Large intestine (tissue), 3 donors: ENCODE results near the gene IL17RB. TPM values are rescaled to one million over a fixed set of nuclear protein-coding genes. Genes with fewer than 3 reads are reported as not detected.
A peak's percentile ranks its signal among the peaks of the same experiment; 100 is the strongest.

Experiments
- DNase-seq, 2 donors: peaks; one replicate each; pipeline versions ENCODE4 v3.0.0 to v3.0.0-alpha.2; 2013
- H3K27ac ChIP-seq: one replicate; pipeline ENCODE4 v1.5.1; 2013; ENCODE audit warnings: low read length
- H3K27me3 ChIP-seq: 2 replicates; pipeline ENCODE4 v1.6.1; 2013; ENCODE audit warnings: low read length; ENCODE audit not compliant: control insufficient read depth, insufficient read depth
- H3K36me3 ChIP-seq: 2 replicates; pipeline ENCODE4 v1.6.1; 2013; ENCODE audit warnings: low read length; ENCODE audit not compliant: control insufficient read depth, insufficient read depth
- H3K4me1 ChIP-seq: one replicate; pipeline ENCODE4 v1.6.1; 2013; ENCODE audit warnings: low read length; ENCODE audit not compliant: control insufficient read depth, insufficient read depth
- H3K4me3 ChIP-seq: one replicate; pipeline ENCODE4 v1.5.1; 2013; ENCODE audit warnings: low read length
- H3K9me3 ChIP-seq: one replicate; pipeline ENCODE4 v1.6.1; 2013; ENCODE audit warnings: mild to moderate bottlenecking, low read depth, low read length, moderate library complexity; ENCODE audit not compliant: control insufficient read depth
- WGBS: methylation state at CpG from one replicate; pipeline ENCODE4 v1.1.5; 2013; ENCODE audit warnings: low lambda C conversion rate; ENCODE audit not compliant: insufficient coverage; 5-methylcytosine and 5-hydroxymethylcytosine counted together
- polyA plus RNA-seq: library from polyadenylated mRNA; unstranded; fragments of 120-200 nt; gene quantifications from one replicate; pipeline ENCODE4 v1.2.1, GENCODE V29; 2013

IL17RB gene
- polyA plus RNA-seq, 1 donor, result 13.3 TPM

GRCh38 chr3:53819163-53819868, 27.1 kb upstream of the IL17RB start:
- WGBS, result no CpG with 5 or more reads among the region's 14 CpGs
- DNase-seq, result no peak
- Histone ChIP-seq H3K27me3 (no peaks in the 10 kb centered on the region), H3K4me3 (no peak overlapping the region), H3K9me3 (peaks cover 6% of the 10 kb centered on the region), H3K27ac (no peak overlapping the region), H3K36me3 (peaks cover 73% of the 10 kb centered on the region), H3K4me1 (peaks cover 2% of the 10 kb centered on the region)

DNA sequence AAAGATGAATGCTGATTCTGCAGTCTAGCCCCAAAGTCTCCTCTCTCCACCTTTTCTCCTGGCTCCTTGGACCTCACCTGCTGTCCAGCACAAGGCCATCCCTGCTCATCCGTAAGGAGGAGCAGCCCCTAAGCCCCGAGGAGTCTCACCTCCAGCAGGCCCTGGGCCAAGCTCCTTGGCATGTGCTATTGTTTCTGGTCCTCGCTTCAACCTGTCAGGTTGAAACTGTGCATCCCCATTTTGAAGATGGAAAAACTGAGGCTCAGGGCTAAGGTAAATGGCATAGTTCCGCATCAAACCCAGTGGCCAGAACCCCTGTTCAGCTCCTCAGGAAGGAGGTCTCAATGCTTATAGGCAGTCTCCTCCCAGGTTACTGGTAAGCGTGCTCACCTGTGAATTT, 26.3 kb upstream of the IL17RB start:
- no peak overlapping the region for H3K27ac ChIP-seq
- no peaks in the 10 kb centered on the region for H3K27me3 ChIP-seq
- no peak for DNase-seq
- WGBS, result no CpG with 5 or more reads among the region's 5 CpGs
- peaks cover 67% of the 10 kb centered on the region for H3K36me3 ChIP-seq
- H3K9me3 ChIP-seq, result peaks cover 6% of the 10 kb centered on the region
- H3K4me3 ChIP-seq, result no peak overlapping the region
- peaks cover 5% of the 10 kb centered on the region for H3K4me1 ChIP-seq

DNA sequence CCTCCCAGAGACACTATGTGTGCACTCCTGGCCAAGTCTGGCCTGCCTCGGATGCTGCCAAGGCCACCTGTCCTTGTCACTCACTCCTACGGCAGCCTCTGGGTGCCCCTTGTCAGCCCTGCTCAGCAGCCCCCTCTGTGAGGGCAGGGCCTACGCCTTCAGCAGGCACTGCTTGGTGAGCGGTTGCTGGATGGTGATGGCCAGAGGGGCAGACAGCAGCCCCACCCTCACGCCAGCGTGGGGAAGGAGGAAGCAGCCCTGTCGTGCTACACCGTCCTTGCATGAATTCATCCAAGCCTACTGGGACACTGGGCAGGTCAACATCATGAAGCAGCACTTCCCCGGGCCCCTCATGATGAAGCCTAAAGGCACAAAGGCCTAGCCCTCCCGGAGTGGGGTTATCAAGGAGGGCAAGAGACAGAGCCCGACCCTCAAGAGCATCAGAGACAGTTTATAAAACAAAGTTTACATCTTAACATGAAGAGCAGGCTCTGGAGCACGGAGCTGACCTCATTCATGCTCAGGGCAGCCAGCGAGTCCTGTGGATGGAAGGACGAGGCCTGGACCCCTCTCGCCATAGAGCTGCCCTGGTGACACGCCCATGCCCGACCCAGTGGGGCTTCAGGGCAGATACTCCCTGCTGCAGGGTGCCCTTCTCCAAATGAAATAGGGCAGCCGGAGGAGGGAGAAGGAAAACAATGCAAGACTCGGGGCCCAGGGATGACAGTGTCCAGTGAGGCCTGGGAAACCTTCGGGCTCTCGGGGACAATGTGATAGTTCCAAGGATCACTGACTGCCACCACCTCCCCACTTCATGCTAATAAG, 25.4 kb upstream of the IL17RB start:
- no CpG with 5 or more reads among the region's 21 CpGs for WGBS
- no peak for DNase-seq
- no peaks in the 10 kb centered on the region for H3K27me3 ChIP-seq
- peaks cover 6% of the 10 kb centered on the region for H3K9me3 ChIP-seq
- peaks cover 59% of the 10 kb centered on the region for H3K36me3 ChIP-seq
- peaks cover 5% of the 10 kb centered on the region for H3K4me1 ChIP-seq
- H3K4me3 ChIP-seq, result no peak overlapping the region
- no peak overlapping the region for H3K27ac ChIP-seq

DNA sequence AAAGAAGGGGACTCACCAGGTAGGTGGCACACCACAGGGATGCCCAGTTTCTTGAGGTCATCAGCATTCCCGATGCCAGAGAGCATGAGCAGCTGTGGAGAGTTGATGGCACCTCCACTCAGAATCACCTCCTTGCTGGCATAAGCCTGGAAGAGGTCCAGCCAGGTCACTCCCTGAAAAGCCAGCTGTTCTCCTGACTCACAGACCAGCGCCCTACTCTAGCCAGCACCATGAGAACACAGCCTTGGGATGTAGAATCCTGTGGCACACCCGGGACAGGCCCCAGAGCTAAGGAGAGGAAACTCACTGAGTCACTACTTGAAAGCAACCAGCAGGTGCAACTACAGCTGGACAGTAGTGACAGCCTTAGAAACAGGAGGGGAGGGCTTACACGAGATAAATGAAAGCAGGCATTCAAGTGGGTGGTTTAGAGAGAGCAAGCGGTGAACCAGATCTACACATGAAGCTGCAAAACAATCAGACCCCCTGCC, 24.7 kb upstream of the IL17RB start:
- Histone ChIP-seq H3K36me3 (peaks cover 52% of the 10 kb centered on the region), H3K27me3 (no peaks in the 10 kb centered on the region), H3K9me3 (peaks cover 6% of the 10 kb centered on the region), H3K27ac (no peak overlapping the region), H3K4me1 (peaks cover 5% of the 10 kb centered on the region), H3K4me3 (no peak overlapping the region)
- WGBS, result no CpG with 5 or more reads among the region's 5 CpGs
- no peak for DNase-seq

DNA sequence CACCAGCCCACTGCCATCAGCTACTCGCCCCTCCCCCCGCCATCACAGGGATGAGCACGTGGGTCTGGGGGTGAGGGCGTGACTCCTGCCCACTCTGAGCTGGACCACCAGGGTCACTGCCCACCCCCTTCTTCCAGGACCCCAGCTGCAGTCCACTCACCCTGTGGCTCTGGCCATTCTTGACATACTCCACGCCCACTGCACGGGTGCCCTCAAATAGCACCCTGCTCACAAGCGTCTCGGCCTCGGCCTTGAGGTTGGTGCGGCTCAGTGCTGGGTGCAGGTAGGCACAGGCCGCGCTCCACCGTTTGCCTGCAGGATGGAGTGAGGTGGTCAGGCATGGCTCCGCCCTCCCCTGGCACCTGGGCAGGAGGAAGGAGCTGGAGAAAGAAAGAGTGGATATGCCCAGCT, 24.0 kb upstream of the IL17RB start:
- Histone ChIP-seq H3K4me3 (no peak overlapping the region), H3K36me3 (peaks cover 46% of the 10 kb centered on the region), H3K4me1 (peaks cover 5% of the 10 kb centered on the region), H3K9me3 (peaks cover 6% of the 10 kb centered on the region), H3K27ac (no peak overlapping the region), H3K27me3 (no peaks in the 10 kb centered on the region)
- no peak for DNase-seq
- WGBS, result no CpG with 5 or more reads among the region's 14 CpGs

- no peak overlapping the region for H3K27ac ChIP-seq
- no CpG with 5 or more reads among the region's 67 CpGs for WGBS
- DNase-seq, result no peak
- peaks cover 6% of the 10 kb centered on the region for H3K9me3 ChIP-seq
- H3K4me3 ChIP-seq, result no peak overlapping the region
- peaks cover 5% of the 10 kb centered on the region for H3K4me1 ChIP-seq
- no peaks in the 10 kb centered on the region for H3K27me3 ChIP-seq
- H3K36me3 ChIP-seq, result peaks cover 36% of the 10 kb centered on the region
These were observed 23.1 kb upstream of the IL17RB start for GRCh38 chr3:53823026-53823955.

DNA sequence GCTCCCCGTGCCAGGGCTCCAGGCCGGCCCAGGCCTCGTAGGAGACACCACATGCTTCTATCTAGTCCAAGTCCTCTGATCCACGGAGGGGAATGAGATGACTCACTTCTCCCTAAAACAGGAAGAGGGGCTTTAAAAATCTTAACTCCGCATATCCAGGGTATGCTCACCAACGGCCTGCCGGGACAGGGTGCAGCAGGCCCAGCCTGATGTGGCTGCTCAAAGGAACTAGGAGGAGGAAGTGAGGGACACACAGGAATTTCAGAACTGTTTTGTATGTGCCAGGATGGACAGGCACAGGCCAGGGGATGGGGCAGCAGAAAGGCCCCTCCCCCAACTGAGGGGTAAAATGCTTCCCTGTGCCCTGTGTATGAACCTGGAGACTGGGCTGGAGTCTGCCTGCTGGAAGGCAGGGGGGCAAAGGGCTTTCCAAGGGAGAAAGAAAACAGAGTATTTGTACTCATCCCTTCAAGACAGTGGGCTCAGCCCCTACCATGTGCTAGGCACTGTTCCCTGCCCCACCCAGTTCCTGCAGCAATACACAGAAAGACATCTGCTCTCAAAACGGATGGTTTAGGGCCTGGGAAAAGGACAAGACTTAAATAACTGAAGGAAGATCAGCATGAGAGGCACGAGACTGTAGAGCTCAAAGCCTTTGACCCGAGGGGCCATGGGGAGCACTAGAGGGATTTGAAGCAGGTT, 22.3 kb upstream of the IL17RB start:
- peak in 1 of 2 donors; percentile 55 for DNase-seq
- H3K36me3 ChIP-seq, result peaks cover 28% of the 10 kb centered on the region

GRCh38 chr3:53824795-53825194, 21.6 kb upstream of the IL17RB start:
- Histone ChIP-seq H3K27me3 (no peaks in the 10 kb centered on the region), H3K36me3 (peaks cover 24% of the 10 kb centered on the region), H3K27ac (no peak overlapping the region), H3K4me3 (no peak overlapping the region), H3K9me3 (peaks cover 6% of the 10 kb centered on the region), H3K4me1 (peaks cover 5% of the 10 kb centered on the region)
- DNase-seq, result no peak
- WGBS, result no CpG with 5 or more reads among the region's 4 CpGs

More for the DNA sequence above, 22.3 kb upstream of the IL17RB start:
- no CpG with 5 or more reads among the region's 10 CpGs for WGBS
- H3K27ac ChIP-seq, result no peak overlapping the region
- no peak overlapping the region for H3K4me3 ChIP-seq
- H3K9me3 ChIP-seq, result peaks cover 6% of the 10 kb centered on the region
- no peaks in the 10 kb centered on the region for H3K27me3 ChIP-seq
- peaks cover 5% of the 10 kb centered on the region for H3K4me1 ChIP-seq

GRCh38 chr3:53826048-53826447, 20.3 kb upstream of the IL17RB start:
- Histone ChIP-seq H3K9me3 (peaks cover 6% of the 10 kb centered on the region), H3K36me3 (peaks cover 14% of the 10 kb centered on the region), H3K4me3 (no peak overlapping the region), H3K4me1 (peaks cover 5% of the 10 kb centered on the region), H3K27ac (no peak overlapping the region), H3K27me3 (no peaks in the 10 kb centered on the region)
- WGBS, result no CpG with 5 or more reads among the region's 1 CpG
- no peak for DNase-seq
